ENCODE results near the gene LYRM7. TPM values are rescaled to one million over a fixed set of nuclear protein-coding genes. Genes with fewer than 3 reads are reported as not detected.

Gene LYRM7
- total RNA-seq, 1 donor from 2014 or later = 11.9 TPM

DNA sequence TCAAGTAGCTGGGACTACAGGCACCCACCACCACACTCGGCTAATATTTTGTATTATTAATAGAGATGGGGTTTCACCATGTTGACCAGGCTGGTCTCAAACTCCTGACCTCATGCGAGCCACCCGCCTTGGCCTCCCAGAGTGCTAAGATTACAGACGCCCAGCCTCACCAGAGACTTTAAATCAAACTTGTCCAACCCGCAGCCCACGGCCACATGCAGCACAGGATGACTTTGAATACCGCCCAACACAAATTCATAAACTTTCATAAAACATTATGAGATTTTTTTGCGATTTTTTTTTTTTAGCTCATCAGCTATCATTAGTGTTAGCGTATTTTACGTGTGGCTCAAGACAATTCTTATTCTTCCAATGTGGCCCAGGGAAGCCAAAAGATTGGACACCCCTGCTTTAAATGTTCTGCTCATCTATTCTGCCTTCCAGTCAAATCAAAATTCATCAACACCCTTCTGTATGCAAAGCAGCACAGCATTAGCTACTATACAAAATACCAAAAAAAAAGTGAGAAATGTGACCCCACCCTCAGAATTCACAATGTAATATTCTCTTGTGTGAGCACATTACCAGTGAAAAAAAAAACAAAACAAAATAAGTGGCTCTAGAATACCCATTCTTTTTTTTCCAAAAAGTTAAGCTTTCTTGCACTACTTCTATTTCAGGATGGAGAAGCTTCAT lies 50.4 kb downstream of the LYRM7 start:
- Mint-ChIP-seq H3K9me3 (no peaks in the 10 kb centered on the region), H3K4me1 (peaks cover 39% of the 10 kb centered on the region), H3K27me3 (no peaks in the 10 kb centered on the region), H3K36me3 (ENCODE audit: low read depth) (peaks cover 42% of the 10 kb centered on the region), H3K4me3 (no peak overlapping the region), H3K27ac (peak overlapping the region; percentile 19)
- TF ChIP-seq, protein P1, sequence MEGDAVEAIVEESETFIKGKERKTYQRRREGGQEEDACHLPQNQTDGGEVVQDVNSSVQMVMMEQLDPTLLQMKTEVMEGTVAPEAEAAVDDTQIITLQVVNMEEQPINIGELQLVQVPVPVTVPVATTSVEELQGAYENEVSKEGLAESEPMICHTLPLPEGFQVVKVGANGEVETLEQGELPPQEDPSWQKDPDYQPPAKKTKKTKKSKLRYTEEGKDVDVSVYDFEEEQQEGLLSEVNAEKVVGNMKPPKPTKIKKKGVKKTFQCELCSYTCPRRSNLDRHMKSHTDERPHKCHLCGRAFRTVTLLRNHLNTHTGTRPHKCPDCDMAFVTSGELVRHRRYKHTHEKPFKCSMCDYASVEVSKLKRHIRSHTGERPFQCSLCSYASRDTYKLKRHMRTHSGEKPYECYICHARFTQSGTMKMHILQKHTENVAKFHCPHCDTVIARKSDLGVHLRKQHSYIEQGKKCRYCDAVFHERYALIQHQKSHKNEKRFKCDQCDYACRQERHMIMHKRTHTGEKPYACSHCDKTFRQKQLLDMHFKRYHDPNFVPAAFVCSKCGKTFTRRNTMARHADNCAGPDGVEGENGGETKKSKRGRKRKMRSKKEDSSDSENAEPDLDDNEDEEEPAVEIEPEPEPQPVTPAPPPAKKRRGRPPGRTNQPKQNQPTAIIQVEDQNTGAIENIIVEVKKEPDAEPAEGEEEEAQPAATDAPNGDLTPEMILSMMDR (IDR thresholded peaks at IDR 0.05) = no peak
- no peak for DNase-seq
- ChIA-PET CTCF (interaction anchor here (1.2 kb wide), 1 partner anchor 161 kb away, joined by 3 read pairs; no protein-coding TSS in a partner anchor), POLR2A (interaction anchor here (0.6 to 6.1 kb wide), 7 partner anchors 8 to 64 kb away, joined by 4 to 71 read pairs (median 4); partner anchors contain the start of gene CDC42SE2)
- no peak for ATAC-seq (ENCODE audit: low read depth)
- intact Hi-C loops (cut with micrococcal nuclease) = no loop called here

DNA sequence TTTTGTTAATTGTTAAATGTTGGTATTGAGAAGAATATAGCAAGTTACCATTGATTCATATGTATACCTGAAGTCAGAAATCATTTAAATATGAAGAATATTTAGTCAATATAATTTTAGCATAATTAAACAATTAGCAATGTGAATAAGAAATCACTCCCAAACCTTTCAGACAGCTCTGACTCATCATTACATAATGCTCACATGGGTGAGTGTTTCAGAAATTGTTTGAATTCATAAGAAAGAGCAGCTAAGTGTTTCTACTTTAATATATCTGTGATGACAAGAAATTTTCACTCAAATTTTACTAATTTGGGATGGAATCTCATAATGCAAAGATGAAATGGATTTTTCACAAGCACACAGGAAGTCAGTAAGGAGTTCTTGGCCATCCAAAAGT lies 51.1 kb downstream of the LYRM7 start:
- POLR2A ChIA-PET = interaction anchor here (0.6 to 6.1 kb wide), 5 partner anchors 9 to 59 kb away, joined by 3 to 71 read pairs (median 4); partner anchors contain the start of gene CDC42SE2
- no peak for ATAC-seq (ENCODE audit: low read depth)
- intact Hi-C loops (cut with micrococcal nuclease) = no loop called here
- TF ChIP-seq, protein P1 (IDR thresholded peaks at IDR 0.05) = no peak
- no peaks in the 10 kb centered on the region for H3K9me3 Mint-ChIP-seq
- H3K27ac Mint-ChIP-seq = peak overlapping the region; percentile 24
- H3K4me3 Mint-ChIP-seq = no peak overlapping the region
- no peaks in the 10 kb centered on the region for H3K27me3 Mint-ChIP-seq
- no peak for DNase-seq
- CTCF ChIA-PET = interaction anchor here (1.2 kb wide), 1 partner anchor 160 kb away, joined by 3 read pairs; no protein-coding TSS in a partner anchor
- peaks cover 37% of the 10 kb centered on the region for H3K36me3 Mint-ChIP-seq (ENCODE audit: low read depth)
- H3K4me1 Mint-ChIP-seq = peaks cover 36% of the 10 kb centered on the region

DNA sequence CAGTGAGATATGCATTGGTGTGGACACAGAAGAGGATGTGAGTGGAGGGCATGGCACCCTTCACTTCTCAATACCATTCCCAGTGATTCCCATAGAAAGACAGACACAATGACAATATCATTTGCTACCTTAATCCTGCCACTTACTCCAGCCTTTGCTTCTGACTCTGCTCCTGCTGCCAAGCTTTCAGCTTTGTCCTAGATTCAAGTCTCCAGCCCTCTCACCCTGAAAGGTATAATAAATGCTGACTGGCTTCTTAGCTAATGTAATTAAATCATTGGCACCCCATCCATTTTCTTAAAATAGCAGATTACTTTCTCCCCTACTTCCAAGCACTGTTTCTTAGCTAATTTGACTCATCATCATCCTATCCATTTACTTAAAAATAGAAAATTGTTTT lies 52.0 kb downstream of the LYRM7 start:
- Mint-ChIP-seq H3K4me3 (no peak overlapping the region), H3K4me1 (peaks cover 31% of the 10 kb centered on the region), H3K9me3 (no peaks in the 10 kb centered on the region), H3K36me3 (ENCODE audit: low read depth) (peaks cover 30% of the 10 kb centered on the region), H3K27ac (no peak overlapping the region), H3K27me3 (no peaks in the 10 kb centered on the region)
- TF ChIP-seq, protein P1 (IDR thresholded peaks at IDR 0.05) = no peak
- ChIA-PET CTCF (interaction anchor here (1.0 to 1.2 kb wide), 2 partner anchors 40 to 159 kb away, joined by 3 read pairs; no protein-coding TSS in a partner anchor), POLR2A (interaction anchor here (0.9 to 6.1 kb wide), 4 partner anchors 8 to 42 kb away, joined by 3 to 71 read pairs (median 10); partner anchors contain the start of gene CDC42SE2)
- no peak for ATAC-seq (ENCODE audit: low read depth)
- no peak for DNase-seq
- intact Hi-C loops (cut with micrococcal nuclease) = no loop called here

GRCh38 chr5:131223751-131224386 lies 53.1 kb downstream of the LYRM7 start:
- Mint-ChIP-seq H3K27me3 (no peaks in the 10 kb centered on the region), H3K27ac (no peak overlapping the region), H3K4me3 (no peak overlapping the region), H3K4me1 (peaks cover 25% of the 10 kb centered on the region), H3K36me3 (ENCODE audit: low read depth) (peaks cover 24% of the 10 kb centered on the region), H3K9me3 (no peaks in the 10 kb centered on the region)
- intact Hi-C loops (cut with micrococcal nuclease) = loop anchor here (1.0 to 2.0 kb wide), 4 partner anchors 12 to 54 kb away; partner anchors contain the start of gene LYRM7
- ATAC-seq (ENCODE audit: low read depth) (no peak), DNase-seq (no peak)
- POLR2A ChIA-PET = interaction anchor here (0.8 to 6.1 kb wide), 13 partner anchors 9 to 158 kb away, joined by 3 to 71 read pairs (median 5); partner anchors contain the start of genes CDC42SE2 and HINT1
- TF ChIP-seq, protein P1 (IDR thresholded peaks at IDR 0.05) = no peak
- CTCF ChIA-PET = interaction anchor here (0.8 to 1.2 kb wide), 5 partner anchors 11 to 158 kb away, joined by 3 to 4 read pairs (median 3); no protein-coding TSS in a partner anchor
